ENCODE data around the gene CHAT.

The CHAT gene

DNA sequence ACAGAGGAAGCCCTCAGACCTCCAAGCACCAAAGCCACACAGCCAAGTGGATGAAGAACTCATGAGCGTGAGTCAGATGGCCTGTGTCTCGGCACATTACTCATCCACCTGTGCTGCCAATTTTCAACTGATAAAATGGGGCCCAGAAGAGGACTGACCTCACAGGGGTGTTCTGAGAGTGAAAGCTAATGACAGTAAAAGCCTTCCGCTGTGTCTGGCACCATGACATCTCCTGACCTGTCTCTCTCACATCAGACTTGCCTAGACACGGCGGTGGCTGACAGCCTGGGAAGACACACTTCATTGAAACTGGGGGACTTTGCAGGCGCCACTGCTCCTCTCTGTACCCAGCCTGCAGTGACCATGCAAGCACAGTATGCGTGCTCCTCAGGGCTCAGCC, 12.0 kb upstream of the CHAT start:
- Histone ChIP-seq H3K27ac (replicated peaks) (no peak overlapping the region), H3K4me3 (replicated peaks; ENCODE audit: insufficient read depth, low read length) (no peak overlapping the region), H3K27me3 (ENCODE audit: insufficient read depth, poor library complexity, severe bottlenecking) (no peaks in the 10 kb centered on the region)
- DNase-seq (ENCODE audit: low read depth in 1 of 2, low spot score in 1 of 2): no peak
- TF ChIP-seq, protein P1, sequence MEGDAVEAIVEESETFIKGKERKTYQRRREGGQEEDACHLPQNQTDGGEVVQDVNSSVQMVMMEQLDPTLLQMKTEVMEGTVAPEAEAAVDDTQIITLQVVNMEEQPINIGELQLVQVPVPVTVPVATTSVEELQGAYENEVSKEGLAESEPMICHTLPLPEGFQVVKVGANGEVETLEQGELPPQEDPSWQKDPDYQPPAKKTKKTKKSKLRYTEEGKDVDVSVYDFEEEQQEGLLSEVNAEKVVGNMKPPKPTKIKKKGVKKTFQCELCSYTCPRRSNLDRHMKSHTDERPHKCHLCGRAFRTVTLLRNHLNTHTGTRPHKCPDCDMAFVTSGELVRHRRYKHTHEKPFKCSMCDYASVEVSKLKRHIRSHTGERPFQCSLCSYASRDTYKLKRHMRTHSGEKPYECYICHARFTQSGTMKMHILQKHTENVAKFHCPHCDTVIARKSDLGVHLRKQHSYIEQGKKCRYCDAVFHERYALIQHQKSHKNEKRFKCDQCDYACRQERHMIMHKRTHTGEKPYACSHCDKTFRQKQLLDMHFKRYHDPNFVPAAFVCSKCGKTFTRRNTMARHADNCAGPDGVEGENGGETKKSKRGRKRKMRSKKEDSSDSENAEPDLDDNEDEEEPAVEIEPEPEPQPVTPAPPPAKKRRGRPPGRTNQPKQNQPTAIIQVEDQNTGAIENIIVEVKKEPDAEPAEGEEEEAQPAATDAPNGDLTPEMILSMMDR (IDR thresholded peaks at IDR 0.05; ENCODE audit: insufficient read depth, low read length): no peak
- no peak for TF ChIP-seq GABPA (IDR thresholded peaks at IDR 0.05; ENCODE audit: low read depth)
- TF ChIP-seq, protein P2, sequence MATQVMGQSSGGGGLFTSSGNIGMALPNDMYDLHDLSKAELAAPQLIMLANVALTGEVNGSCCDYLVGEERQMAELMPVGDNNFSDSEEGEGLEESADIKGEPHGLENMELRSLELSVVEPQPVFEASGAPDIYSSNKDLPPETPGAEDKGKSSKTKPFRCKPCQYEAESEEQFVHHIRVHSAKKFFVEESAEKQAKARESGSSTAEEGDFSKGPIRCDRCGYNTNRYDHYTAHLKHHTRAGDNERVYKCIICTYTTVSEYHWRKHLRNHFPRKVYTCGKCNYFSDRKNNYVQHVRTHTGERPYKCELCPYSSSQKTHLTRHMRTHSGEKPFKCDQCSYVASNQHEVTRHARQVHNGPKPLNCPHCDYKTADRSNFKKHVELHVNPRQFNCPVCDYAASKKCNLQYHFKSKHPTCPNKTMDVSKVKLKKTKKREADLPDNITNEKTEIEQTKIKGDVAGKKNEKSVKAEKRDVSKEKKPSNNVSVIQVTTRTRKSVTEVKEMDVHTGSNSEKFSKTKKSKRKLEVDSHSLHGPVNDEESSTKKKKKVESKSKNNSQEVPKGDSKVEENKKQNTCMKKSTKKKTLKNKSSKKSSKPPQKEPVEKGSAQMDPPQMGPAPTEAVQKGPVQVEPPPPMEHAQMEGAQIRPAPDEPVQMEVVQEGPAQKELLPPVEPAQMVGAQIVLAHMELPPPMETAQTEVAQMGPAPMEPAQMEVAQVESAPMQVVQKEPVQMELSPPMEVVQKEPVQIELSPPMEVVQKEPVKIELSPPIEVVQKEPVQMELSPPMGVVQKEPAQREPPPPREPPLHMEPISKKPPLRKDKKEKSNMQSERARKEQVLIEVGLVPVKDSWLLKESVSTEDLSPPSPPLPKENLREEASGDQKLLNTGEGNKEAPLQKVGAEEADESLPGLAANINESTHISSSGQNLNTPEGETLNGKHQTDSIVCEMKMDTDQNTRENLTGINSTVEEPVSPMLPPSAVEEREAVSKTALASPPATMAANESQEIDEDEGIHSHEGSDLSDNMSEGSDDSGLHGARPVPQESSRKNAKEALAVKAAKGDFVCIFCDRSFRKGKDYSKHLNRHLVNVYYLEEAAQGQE (IDR thresholded peaks at IDR 0.05; ENCODE audit: insufficient replicate concordance, low read depth): no peak

- no peak for DNase-seq (ENCODE audit: low read depth in 1 of 2, low spot score in 1 of 2)
- Histone ChIP-seq H3K4me3 (replicated peaks; ENCODE audit: insufficient read depth, low read length) (no peak overlapping the region), H3K27me3 (ENCODE audit: insufficient read depth, poor library complexity, severe bottlenecking) (no peaks in the 10 kb centered on the region), H3K27ac (replicated peaks) (no peak overlapping the region)
- TF ChIP-seq GABPA (IDR thresholded peaks at IDR 0.05; ENCODE audit: low read depth): no peak
- no peak for TF ChIP-seq SPI1 (IDR thresholded peaks at IDR 0.05; ENCODE audit: borderline replicate concordance, low read depth)
- TF ChIP-seq, protein P1 (IDR thresholded peaks at IDR 0.05; ENCODE audit: insufficient read depth, low read length): no peak
- TF ChIP-seq, protein P2 (IDR thresholded peaks at IDR 0.05; ENCODE audit: insufficient replicate concordance, low read depth): no peak
Measured at GRCh38 chr10:49602380-49603023, 11.3 kb upstream of the CHAT start.

DNA sequence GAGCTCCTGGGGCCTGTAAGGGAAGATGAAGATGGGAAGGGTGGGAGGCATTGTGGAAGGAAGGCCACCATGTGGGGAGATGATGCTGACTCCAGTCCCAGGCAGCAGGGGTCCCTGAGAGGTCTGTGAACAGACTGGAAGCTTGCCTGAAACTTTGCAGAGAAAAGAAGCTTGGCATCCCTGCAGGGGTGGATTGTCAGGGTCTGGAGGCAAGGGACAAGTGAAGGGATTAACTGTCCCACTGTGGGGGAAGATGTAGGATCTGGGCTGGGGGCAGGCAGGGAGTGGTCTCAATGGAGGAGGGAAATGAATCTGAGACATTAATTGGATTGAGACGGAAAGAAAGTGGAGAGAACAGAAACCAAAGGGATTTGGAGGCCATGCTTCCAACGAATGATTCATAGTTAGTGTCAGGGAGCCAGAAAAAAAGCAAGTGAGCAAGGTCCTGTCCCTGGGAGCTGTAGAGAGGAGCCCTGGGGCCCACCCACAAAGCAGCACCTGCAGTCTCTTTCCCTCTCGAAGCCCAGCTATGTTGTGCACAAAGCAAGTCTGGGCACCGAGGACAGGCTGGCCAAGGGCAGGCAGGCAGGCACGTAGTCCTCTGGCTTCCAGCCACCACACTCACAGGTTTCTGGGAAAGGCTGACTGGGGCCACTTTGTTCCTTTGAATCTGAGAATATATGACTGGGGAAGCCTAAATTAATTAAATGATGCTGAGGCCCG, 8.5 kb upstream of the CHAT start:
- H3K27me3 ChIP-seq (ENCODE audit: insufficient read depth, poor library complexity, severe bottlenecking): peaks cover 19% of the 10 kb centered on the region
- TF ChIP-seq GABPA (IDR thresholded peaks at IDR 0.05; ENCODE audit: low read depth) (no peak), SPI1 (IDR thresholded peaks at IDR 0.05; ENCODE audit: borderline replicate concordance, low read depth) (no peak)
- no peak overlapping the region for H3K27ac ChIP-seq (replicated peaks)
- no peak for DNase-seq (ENCODE audit: low read depth in 1 of 2, low spot score in 1 of 2)
- no peak overlapping the region for H3K4me3 ChIP-seq (replicated peaks; ENCODE audit: insufficient read depth, low read length)

DNA sequence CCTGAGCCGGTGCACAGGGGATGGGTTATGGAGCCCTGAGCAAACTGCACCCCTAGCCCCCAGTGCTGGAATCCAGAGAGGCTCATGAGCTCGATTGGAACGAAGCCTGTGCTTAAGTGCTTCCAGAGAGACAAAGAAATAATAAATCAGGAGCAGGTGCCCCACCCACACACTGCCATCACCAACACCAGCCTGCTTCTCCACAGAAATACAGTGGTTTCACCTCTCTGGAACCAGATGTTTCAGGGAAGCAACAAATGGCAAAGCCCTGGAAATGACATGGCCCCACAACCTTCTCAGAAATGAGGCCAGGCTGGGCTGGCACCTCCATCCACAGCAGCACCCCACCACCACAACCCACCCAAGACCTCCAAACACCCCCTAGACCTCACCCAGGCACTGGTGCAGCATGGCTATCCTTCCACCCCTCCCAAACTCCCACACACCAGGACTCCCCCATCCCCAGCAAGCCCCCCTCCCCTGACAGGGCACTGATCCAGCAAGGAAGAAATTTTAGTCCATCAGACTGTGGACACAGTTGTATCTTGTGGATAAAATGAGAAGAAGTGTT, 7.8 kb upstream of the CHAT start:
- Histone ChIP-seq H3K27ac (replicated peaks) (no peak overlapping the region), H3K4me3 (replicated peaks; ENCODE audit: insufficient read depth, low read length) (no peak overlapping the region), H3K27me3 (ENCODE audit: insufficient read depth, poor library complexity, severe bottlenecking) (peaks cover 25% of the 10 kb centered on the region)
- TF ChIP-seq, protein P1 (IDR thresholded peaks at IDR 0.05; ENCODE audit: insufficient read depth, low read length): no peak
- TF ChIP-seq SPI1 (IDR thresholded peaks at IDR 0.05; ENCODE audit: borderline replicate concordance, low read depth) (no peak), POLR2AphosphoS5 (IDR thresholded peaks at IDR 0.05; ENCODE audit: low read depth) (no peak), GABPA (IDR thresholded peaks at IDR 0.05; ENCODE audit: low read depth) (no peak)
- DNase-seq (ENCODE audit: low read depth in 1 of 2, low spot score in 1 of 2): no peak

All from HL-60 (cell line).